Measurements from ENCODE around the gene MEI1.

Gene MEI1

GRCh38 chr22:41768430-41768829 lies 69.1 kb downstream of the MEI1 start:
- no peak overlapping the region for H3K4me3 ChIP-seq (replicated peaks; ENCODE audit: low read depth, low read length)
- no peak for TF ChIP-seq CTCF (IDR thresholded peaks at IDR 0.05; ENCODE audit: low read depth, low read length, missing control alignments)
- DNase-seq (ENCODE audit: extremely low read depth, low read depth), result no peak

GRCh38 chr22:41770715-41771468 lies 71.6 kb downstream of the MEI1 start:
- no peak for TF ChIP-seq CTCF (IDR thresholded peaks at IDR 0.05; ENCODE audit: low read depth, low read length, missing control alignments)
- DNase-seq (ENCODE audit: extremely low read depth, low read depth), result no peak
- H3K4me3 ChIP-seq (replicated peaks; ENCODE audit: low read depth, low read length), result no peak overlapping the region

- no peak overlapping the region for H3K4me3 ChIP-seq (replicated peaks; ENCODE audit: low read depth, low read length)
- DNase-seq (ENCODE audit: extremely low read depth, low read depth), result no peak
- TF ChIP-seq CTCF (IDR thresholded peaks at IDR 0.05; ENCODE audit: low read depth, low read length, missing control alignments), result no peak
Measured at GRCh38 chr22:41772198-41772597, 72.9 kb downstream of the MEI1 start.

- H3K4me3 ChIP-seq (replicated peaks; ENCODE audit: low read depth, low read length), result no peak overlapping the region
Measured at GRCh38 chr22:41772645-41773044, 73.3 kb downstream of the MEI1 start.

GRCh38 chr22:41775338-41775737 lies 76.0 kb downstream of the MEI1 start:
- DNase-seq (ENCODE audit: extremely low read depth, low read depth), result no peak
- H3K4me3 ChIP-seq (replicated peaks; ENCODE audit: low read depth, low read length), result no peak overlapping the region

More at GRCh38 chr22:41772645-41773044, 73.3 kb downstream of the MEI1 start:
- TF ChIP-seq CTCF (IDR thresholded peaks at IDR 0.05; ENCODE audit: low read depth, low read length, missing control alignments), result no peak
- no peak for DNase-seq (ENCODE audit: extremely low read depth, low read depth)

GRCh38 chr22:41775976-41776375 lies 76.7 kb downstream of the MEI1 start:
- TF ChIP-seq CTCF (IDR thresholded peaks at IDR 0.05; ENCODE audit: low read depth, low read length, missing control alignments), result no peak
- H3K4me3 ChIP-seq (replicated peaks; ENCODE audit: low read depth, low read length), result no peak overlapping the region
- DNase-seq (ENCODE audit: extremely low read depth, low read depth), result no peak

More at GRCh38 chr22:41775338-41775737, 76.0 kb downstream of the MEI1 start:
- TF ChIP-seq CTCF (IDR thresholded peaks at IDR 0.05; ENCODE audit: low read depth, low read length, missing control alignments), result no peak

GRCh38 chr22:41776381-41776780 lies 77.1 kb downstream of the MEI1 start:
- H3K4me3 ChIP-seq (replicated peaks; ENCODE audit: low read depth, low read length), result no peak overlapping the region
- TF ChIP-seq CTCF (IDR thresholded peaks at IDR 0.05; ENCODE audit: low read depth, low read length, missing control alignments), result no peak
- no peak for DNase-seq (ENCODE audit: extremely low read depth, low read depth)

Data from HFF-Myc (cell line).